NCI-H128 (cell line): Measurements from ENCODE around the gene SEPTIN10.
A peak's percentile ranks its signal among the peaks of the same experiment; 100 is the strongest.

ENCODE experiments used
- DNase-seq: peaks from one replicate; lab custom pipeline; 2025; ENCODE audit not compliant: unreplicated experiment; lab: John Stamatoyannopoulos, UW

SEPTIN10 gene

DNA sequence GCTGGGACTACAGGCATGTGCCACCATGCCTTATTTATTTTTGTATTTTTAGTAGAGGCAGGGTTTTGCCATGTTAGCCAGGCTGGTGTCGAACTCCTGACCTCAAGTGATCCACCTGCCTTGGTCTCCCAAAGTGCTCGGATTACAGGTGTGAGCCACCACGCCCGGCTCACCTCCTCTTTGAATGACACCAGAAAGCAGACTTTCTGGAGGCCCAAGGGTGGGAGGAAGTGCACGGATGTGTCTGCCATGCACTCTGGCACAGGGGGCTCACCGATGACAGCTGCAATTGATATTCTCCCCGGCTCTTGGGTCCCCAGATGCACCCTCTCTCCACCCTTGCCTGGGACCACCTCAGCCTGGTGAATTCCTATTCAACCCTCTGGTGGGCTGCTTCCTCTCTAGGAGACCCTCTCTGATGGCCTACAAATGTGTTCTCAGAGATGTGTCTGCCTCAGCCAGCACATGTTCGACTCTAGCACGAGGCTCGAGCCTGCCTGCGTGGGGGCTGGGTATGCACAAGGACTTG is 87.3 kb downstream of the SEPTIN10 start:
- no peak for DNase-seq

GRCh38 chr2:109525836-109526235 is 87.9 kb downstream of the SEPTIN10 start:
- DNase-seq = no peak

DNA sequence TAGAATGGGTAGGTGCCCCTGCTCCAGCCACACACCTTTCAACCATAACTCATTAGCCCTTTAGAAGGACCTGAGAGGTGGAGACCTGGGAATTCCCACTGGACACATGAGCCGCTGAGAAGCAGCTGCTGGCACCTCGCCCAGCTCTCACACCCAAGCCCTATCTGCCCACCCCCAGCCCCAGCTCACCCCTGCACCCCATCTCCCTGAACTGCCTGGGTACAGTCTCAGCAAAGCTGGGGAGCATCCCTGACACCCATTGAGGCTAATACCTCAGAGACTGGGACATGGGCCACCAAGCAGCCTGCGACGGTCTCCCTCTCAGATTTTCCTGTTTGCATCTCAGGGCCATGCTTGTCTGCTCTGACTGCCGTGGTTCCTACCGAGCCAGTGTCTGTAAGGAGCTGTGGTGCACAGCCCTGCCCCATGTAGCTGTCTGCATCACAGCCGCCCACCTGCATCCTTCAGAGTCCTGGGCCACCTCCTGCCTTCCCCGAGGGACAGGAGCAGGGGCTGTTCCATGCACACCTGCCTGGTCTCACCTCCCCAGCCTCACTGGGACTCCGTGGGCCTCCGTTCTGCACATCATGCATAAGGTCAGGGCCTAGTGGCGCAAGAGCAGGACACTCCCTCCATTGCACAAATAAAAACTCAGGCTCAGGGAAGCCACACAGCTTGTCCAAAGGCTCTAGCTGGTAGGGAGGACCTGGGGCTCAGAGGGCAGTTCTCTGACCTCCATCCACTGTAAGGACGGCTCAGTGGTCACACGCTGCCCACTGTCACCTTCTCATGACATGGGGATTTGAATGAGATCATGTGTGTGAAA is 90.0 kb downstream of the SEPTIN10 start:
- no peak for DNase-seq

DNA sequence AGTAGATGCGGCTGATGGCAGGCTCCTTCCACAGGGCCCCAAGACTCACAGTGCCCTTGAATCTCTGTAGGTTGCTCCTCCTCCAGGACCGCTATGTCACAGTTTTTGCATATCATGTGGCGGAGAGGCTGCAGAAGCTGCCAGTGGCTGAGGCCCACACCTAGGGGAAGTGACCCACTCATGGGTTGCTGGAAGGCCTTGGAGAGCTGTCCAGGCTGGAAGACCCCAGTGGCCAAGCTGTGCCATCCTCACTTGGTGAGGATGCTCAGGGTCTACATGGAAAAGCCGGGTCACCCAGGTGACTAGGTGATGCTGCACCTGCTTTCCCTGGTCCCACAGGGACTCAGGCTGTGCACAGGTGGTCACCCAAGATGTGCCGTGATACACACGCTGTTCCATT is 90.6 kb downstream of the SEPTIN10 start:
- DNase-seq = no peak

DNA sequence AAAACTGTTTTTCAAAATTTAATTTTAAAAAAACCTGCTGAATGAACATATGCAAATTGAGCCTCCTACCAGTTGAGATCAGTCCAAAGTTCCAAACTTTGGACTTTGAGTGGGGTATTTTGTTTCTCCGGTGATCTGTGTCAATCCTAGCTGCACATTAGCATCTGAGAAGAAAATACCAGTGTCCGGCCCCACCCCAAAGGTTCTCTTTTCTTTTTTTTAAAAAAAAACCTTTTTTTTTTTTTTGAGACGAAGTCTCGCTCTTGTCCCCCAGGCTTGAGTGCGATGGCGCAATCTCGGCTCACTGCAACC is 91.7 kb downstream of the SEPTIN10 start:
- DNase-seq = no peak

- DNase-seq = no peak
Measured at GRCh38 chr2:109521233-109522062, 92.3 kb downstream of the SEPTIN10 start.

DNA sequence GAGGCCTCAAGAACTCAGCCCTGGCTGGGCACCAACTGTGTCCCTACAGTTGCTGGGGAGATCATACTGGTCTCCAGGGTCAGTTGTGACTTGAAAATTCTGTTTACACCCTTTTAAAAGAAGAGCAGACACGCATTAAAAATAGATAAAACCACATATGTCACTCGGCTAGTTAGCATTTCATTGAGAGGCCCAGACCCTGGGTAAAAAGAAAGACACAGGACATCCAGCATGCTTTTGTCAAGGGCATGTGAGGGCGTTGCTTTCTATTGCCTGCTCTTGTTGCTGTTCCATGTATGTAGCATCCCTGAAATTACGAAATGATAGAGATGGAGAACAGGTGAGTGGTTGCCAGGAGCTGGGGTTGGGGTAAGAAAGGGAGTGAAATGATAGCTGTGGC is 94.3 kb downstream of the SEPTIN10 start:
- DNase-seq = no peak

- DNase-seq = no peak
Measured at GRCh38 chr2:109517118-109517889, 96.5 kb downstream of the SEPTIN10 start.

GRCh38 chr2:109516445-109517117 is 97.2 kb downstream of the SEPTIN10 start:
- no peak for DNase-seq

DNA sequence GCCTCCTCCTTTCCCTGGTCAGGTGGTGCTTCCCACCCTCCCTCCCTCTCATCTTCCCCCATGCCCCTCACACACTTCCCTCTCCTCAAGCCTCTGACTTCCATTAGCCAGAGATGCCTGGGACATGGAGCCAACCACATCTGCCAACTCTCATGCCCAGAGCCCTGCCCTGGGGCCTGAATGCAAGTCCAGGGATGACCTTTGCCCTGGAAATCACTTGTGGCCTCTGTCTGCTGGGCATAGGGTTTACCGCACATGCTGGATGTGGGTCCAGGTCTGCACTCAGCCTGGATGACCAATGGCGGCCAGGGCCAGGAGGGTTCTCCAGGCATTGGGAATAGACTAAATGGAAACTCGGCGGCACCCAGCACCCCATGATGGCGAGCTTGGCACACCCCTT is 98.9 kb downstream of the SEPTIN10 start:
- no peak for DNase-seq

- no peak for DNase-seq
Measured at GRCh38 chr2:109513749-109514588, 99.8 kb downstream of the SEPTIN10 start.

GRCh38 chr2:109513230-109513629 is 100.5 kb downstream of the SEPTIN10 start:
- DNase-seq = no peak

GRCh38 chr2:109512076-109512475 is 101.7 kb downstream of the SEPTIN10 start:
- no peak for DNase-seq

GRCh38 chr2:109511168-109511567 is 102.6 kb downstream of the SEPTIN10 start:
- DNase-seq = no peak

DNA sequence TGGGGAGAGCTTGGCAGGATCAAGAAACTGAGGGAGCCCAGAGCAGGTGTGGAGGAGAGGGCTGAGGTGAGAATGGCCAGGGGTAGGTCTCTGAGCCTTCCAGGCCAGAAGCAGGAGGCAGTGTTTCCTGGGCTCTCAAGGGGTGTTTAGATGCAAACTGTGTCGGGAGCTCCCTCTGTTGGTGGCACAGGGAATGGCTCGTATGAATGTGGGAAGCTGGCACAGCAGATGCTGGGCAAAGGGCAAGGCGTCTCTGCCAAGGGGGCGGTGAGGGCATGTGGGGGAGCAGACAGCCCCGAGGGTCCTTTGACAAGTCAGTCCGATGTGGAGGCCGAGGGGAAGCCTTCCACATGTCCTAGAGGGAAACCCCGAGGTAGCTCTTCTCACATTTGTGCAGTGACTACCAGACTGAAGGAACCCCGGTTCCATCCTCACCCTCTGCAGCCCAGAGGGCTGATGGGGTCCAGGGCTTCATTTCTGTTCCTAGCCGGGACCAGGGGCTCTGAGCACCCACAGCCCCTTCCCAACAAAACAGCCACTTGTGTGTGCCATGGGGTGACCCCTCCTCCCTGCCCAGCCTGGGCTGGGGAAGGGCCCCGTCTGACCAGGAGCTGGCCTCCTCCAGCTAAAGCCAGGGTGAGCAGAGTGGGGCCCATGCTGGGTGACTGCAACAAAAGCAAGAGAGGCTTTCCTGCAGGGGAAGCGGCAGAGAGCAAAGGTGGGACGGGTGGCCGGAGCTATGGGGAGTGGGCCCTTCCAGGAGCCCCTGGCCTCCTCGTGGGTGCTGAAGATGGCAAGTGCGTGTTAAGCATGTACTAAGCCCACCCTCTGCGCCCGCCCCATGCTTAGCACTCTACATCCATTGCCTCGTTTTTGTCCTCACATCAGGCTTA is 103.4 kb downstream of the SEPTIN10 start:
- peak; percentile 79 for DNase-seq

DNA sequence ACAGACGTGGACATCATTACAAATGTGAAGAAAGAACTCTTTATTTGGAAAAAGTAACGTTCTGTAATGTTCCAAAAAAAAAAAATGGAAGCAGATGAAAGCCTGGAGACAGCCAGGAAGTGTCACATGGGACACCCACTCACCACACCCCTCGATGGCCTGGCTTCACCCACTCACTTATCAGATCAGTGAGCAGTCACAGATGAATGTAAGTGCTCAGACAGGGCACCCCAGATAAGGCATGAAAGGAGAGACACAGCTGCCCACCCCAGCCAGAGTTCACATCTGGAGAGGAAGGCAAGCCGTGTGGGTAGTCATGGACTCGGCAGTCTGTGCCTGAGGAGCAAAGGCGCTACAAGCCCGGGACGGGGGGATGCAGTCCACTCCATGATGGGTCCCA is 105.2 kb downstream of the SEPTIN10 start:
- DNase-seq = no peak

GRCh38 chr2:109507828-109508227 is 105.9 kb downstream of the SEPTIN10 start:
- DNase-seq = no peak

DNA sequence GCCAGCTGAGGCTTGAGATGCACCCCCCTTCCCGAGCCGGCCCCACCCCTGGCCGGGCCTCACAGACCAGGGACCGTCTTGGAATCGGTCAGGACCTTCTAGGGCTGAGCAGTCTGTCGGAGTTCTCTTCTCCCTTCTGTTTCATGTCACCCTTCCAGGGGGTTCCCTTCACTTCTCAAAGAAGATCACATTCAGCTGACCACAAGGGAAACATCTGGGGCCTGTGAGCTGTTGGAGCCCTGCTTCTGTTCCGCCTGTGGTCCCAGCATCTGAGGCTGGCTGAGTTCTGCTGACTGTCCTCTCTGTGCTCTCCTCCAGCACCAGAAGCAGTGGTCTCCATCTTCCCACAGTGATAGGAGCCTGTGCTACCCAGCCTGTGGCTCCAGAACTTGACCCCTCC is 106.5 kb downstream of the SEPTIN10 start:
- no peak for DNase-seq

DNA sequence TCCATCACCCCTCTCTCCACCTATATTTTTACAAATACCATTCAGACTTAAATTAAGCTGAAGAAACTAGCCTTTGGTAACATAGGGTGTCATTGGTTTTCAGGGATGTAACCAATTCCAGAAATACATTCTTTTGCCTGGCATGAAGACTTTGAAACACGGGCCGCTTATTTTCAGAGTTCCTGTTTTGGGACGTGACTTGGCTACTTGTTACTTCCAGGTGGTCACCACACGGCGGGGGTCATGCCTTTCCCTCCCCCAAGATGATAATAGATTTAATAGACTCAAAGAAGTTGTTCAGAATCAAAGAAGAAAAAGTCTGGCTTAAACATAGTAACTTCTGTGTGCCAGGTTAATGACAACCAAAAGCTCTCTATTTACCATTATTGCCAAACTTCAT is 110.6 kb downstream of the SEPTIN10 start:
- no peak for DNase-seq
